GM19025 (cell line): Measurements from ENCODE around the gene KDM4E.
"Not testable (repeated sequence)": the region's sequence is repeated elsewhere in the genome, so short reads cannot be mapped to it uniquely, and the experiment has no call there.

Experiments used
- ATAC-seq: cut with Tn5 transposase; IDR thresholded peaks from one replicate; pipeline ENCODE4 v1.9.1; 2021; ENCODE audit warnings: mild to moderate bottlenecking, low read depth, moderate library complexity; ENCODE audit not compliant: unreplicated experiment

KDM4E gene

GRCh38 chr11:95049122-95049521, 24.1 kb downstream of the KDM4E start, which contains the start of gene KDM4F:
KDM4F (plus strand) TSS chr11:95049422.
- ATAC-seq: not testable (repeated sequence)

GRCh38 chr11:95050595-95051202, 25.6 kb downstream of the KDM4E start:
- no peak for ATAC-seq

- no peak for ATAC-seq
These were observed 29.3 kb downstream of the KDM4E start for GRCh38 chr11:95054356-95054755.

GRCh38 chr11:95055283-95055897, 30.3 kb downstream of the KDM4E start:
- ATAC-seq: peak; percentile 91

GRCh38 chr11:95057959-95058358, 32.9 kb downstream of the KDM4E start:
- no peak for ATAC-seq

GRCh38 chr11:95058621-95059020, 33.6 kb downstream of the KDM4E start:
- ATAC-seq: no peak

- ATAC-seq: no peak
These were observed 34.0 kb downstream of the KDM4E start for GRCh38 chr11:95059046-95059445.

GRCh38 chr11:95065336-95065735, 40.3 kb downstream of the KDM4E start:
- no peak for ATAC-seq

GRCh38 chr11:95066716-95067038, 41.6 kb downstream of the KDM4E start, which contains the start of gene SRSF8:
SRSF8 (plus strand) TSS chr11:95066919; CDS start chr11:95067227, 308 bp downstream.
- peak; percentile 36 for ATAC-seq

GRCh38 chr11:95067039-95067840, 42.2 kb downstream of the KDM4E start:
- peak; percentile 64 for ATAC-seq

GRCh38 chr11:95067841-95068219, 42.8 kb downstream of the KDM4E start:
- ATAC-seq: no peak

- ATAC-seq: peak; percentile 51
These were observed 43.5 kb downstream of the KDM4E start for GRCh38 chr11:95068549-95068948.

- no peak for ATAC-seq
These were observed 45.4 kb downstream of the KDM4E start for GRCh38 chr11:95070471-95070870.

- no peak for ATAC-seq
These were observed 47.9 kb downstream of the KDM4E start for GRCh38 chr11:95072948-95073347.

GRCh38 chr11:95074792-95075563, 49.9 kb downstream of the KDM4E start:
- no peak for ATAC-seq

GRCh38 chr11:95076416-95076815, 51.4 kb downstream of the KDM4E start:
- ATAC-seq: peak; percentile 59

GRCh38 chr11:95076981-95077380, 51.9 kb downstream of the KDM4E start:
- no peak for ATAC-seq
